Colon (tissue), 2 donors: ENCODE results near the gene SH3BP1.
"Not testable (repeated sequence)": the region's sequence is repeated elsewhere in the genome, so short reads cannot be mapped to it uniquely, and the experiment has no call there.

Experiments
- FAIRE-seq: peaks from 2 replicates; lab custom pipeline; 2012; peaks lifted over from hg19 to GRCh38; lab: Jason Lieb, UNC
- donor health status: control.
- donor health status: control.

Gene SH3BP1

GRCh38 chr22:37634417-37634924 lies 5.0 kb upstream of the SH3BP1 start:
- no peak for FAIRE-seq

- no peak for FAIRE-seq
Observed at GRCh38 chr22:37635157-37635556, 4.3 kb upstream of the SH3BP1 start.

- no peak for FAIRE-seq
Observed at GRCh38 chr22:37636186-37636948, 3.1 kb upstream of the SH3BP1 start.

GRCh38 chr22:37636949-37637273 lies 2.6 kb upstream of the SH3BP1 start:
- no peak for FAIRE-seq

- no peak for FAIRE-seq
Observed at GRCh38 chr22:37638391-37639069, 939 bp upstream of the SH3BP1 start.

GRCh38 chr22:37639771-37640590 lies 512 bp downstream of the SH3BP1 start:
- FAIRE-seq: no peak

GRCh38 chr22:37640591-37641560 lies 1.4 kb downstream of the SH3BP1 start:
- FAIRE-seq: no peak

- FAIRE-seq: no peak
Observed at GRCh38 chr22:37641561-37641949, 2.1 kb downstream of the SH3BP1 start.

GRCh38 chr22:37643225-37643847 lies 3.9 kb downstream of the SH3BP1 start:
- FAIRE-seq: no peak

- no peak for FAIRE-seq
Observed at GRCh38 chr22:37647317-37647716, 7.8 kb downstream of the SH3BP1 start.

- FAIRE-seq: no peak
Observed at GRCh38 chr22:37647928-37648327, 8.5 kb downstream of the SH3BP1 start.

- FAIRE-seq: no peak
Observed at GRCh38 chr22:37650463-37651136, 11.1 kb downstream of the SH3BP1 start.

- no peak for FAIRE-seq
Observed at GRCh38 chr22:37654563-37655251, 15.2 kb downstream of the SH3BP1 start.

GRCh38 chr22:37655252-37655563 lies 15.7 kb downstream of the SH3BP1 start:
- FAIRE-seq: no peak

- not testable (repeated sequence) for FAIRE-seq
Observed at GRCh38 chr22:37656583-37656982, 17.1 kb downstream of the SH3BP1 start.

GRCh38 chr22:37657590-37658132 lies 18.2 kb downstream of the SH3BP1 start:
- FAIRE-seq: no peak

GRCh38 chr22:37658133-37659065 lies 18.9 kb downstream of the SH3BP1 start, which contains the start of gene PDXP:
TSS of gene PDXP (plus strand) at chr22:37658723. CDS start at chr22:37658783, 60 bp downstream.
- peak; percentile 64 for FAIRE-seq

GRCh38 chr22:37659066-37659896 lies 19.8 kb downstream of the SH3BP1 start:
- no peak for FAIRE-seq
